B cell (primary cell): ENCODE results near the gene EIF3D. TPM values are rescaled to one million over a fixed set of nuclear protein-coding genes. Genes with fewer than 3 reads are reported as not detected.

Experiments used
- ATAC-seq: fragments of 200-7000 bp; cut with Tn5 transposase; one replicate; pipeline ENCODE4 v1.10.0; 2021; ENCODE audit warnings: low read depth, mild to moderate bottlenecking, moderate number of reproducible peaks, moderate library complexity
- CTCF ChIA-PET: fragments of 350-600 bp; sonication (Branson Sonifier 250); formaldehyde crosslinking; loops from one replicate; lab custom pipeline; 2021; ENCODE audit warnings: antibody characterized with exemption, inconsistent platforms; lab: Charles Lee
- POLR2A ChIA-PET: fragments of 350-600 bp; sonication (Branson Sonifier 250); formaldehyde crosslinking; loops from one replicate; lab custom pipeline; 2021; ENCODE audit warnings: antibody characterized with exemption; lab: Charles Lee
- DNase-seq: peaks from one replicate; pipeline ENCODE4 v3.0.0; 2013
- H2AFZ ChIP-seq: 2 replicates; pipeline ENCODE4 v1.6.1; 2012; ENCODE audit warnings: mild to moderate bottlenecking, low read depth, low read length; ENCODE audit not compliant: insufficient read depth, poor library complexity, severe bottlenecking
- H3K27ac ChIP-seq, 2 donors: 1 replicate in 1 of 2; 2 replicates in 1 of 2; pipeline ENCODE4 v1.5.1; 2012 to 2013; ENCODE audit warnings: low read length in 2 of 2, mild to moderate bottlenecking in 2 of 2, moderate library complexity in 1 of 2
- H3K27me3 ChIP-seq, 4 experiments: fragments of 200-600 bp in 1 of 4; sonication (generic) in 1 of 4; replicated peaks in 1 of 4; 1 replicate in 2 of 4; 2 replicates in 2 of 4; pipeline versions ENCODE4 v1.6.1 to v1.7.0; 2013 to 2016; ENCODE audit warnings: low read length in 3 of 4, mild to moderate bottlenecking in 2 of 4, mixed read lengths in 1 of 4, moderate library complexity in 1 of 4; ENCODE audit not compliant: insufficient read depth in 4 of 4, control insufficient read depth in 3 of 4; ENCODE audit errors: control extremely low read depth in 1 of 4
- H3K36me3 ChIP-seq, 2 experiments: replicated peaks in 1 of 2; 1 replicate in 1 of 2; 2 replicates in 1 of 2; pipeline versions ENCODE4 v1.6.1 to v1.7.1; 2013; ENCODE audit warnings: low read length in 1 of 2; ENCODE audit not compliant: insufficient read depth in 2 of 2, control insufficient read depth in 1 of 2; ENCODE audit errors: control extremely low read depth in 1 of 2, extremely low read depth in 1 of 2
- H3K4me1 ChIP-seq, 2 donors: fragments of 200-600 bp in 1 of 2; sonication (generic) in 1 of 2; 1 replicate in 1 of 2; 2 replicates in 1 of 2; pipeline versions ENCODE4 v1.5.1 to v1.6.1; 2013 to 2017; ENCODE audit warnings: low read length in 2 of 2; ENCODE audit not compliant: control insufficient read depth in 2 of 2, insufficient read depth in 2 of 2
- H3K4me2 ChIP-seq: replicated peaks from 2 replicates; pipeline ENCODE3; 2012; ENCODE audit warnings: mild to moderate bottlenecking, low read depth, low read length; ENCODE audit not compliant: poor library complexity, severe bottlenecking
- H3K4me3 ChIP-seq, 5 experiments: fragments of 200-600 bp in 1 of 5; sonication (generic) in 1 of 5; 1 replicate in 3 of 5; 2 replicates in 2 of 5; pipeline versions ENCODE4 v1.5.1 to v1.7.0; 2011 to 2016; ENCODE audit warnings: low read length in 4 of 5, mild to moderate bottlenecking in 4 of 5, low read depth in 2 of 5, control low read depth in 1 of 5, moderate library complexity in 1 of 5; ENCODE audit not compliant: insufficient read depth in 1 of 5; ENCODE audit errors: control extremely low read depth in 1 of 5, extremely low read depth in 1 of 5
- H3K79me2 ChIP-seq: fragments of 200-600 bp; sonication (generic); one replicate; pipeline ENCODE4 v1.6.0; 2016; ENCODE audit warnings: low read length; ENCODE audit not compliant: control insufficient read depth, insufficient read depth
- H3K9ac ChIP-seq: fragments of 200-600 bp; sonication (generic); 2 replicates; pipeline ENCODE4 v1.6.1; 2017; ENCODE audit warnings: mild to moderate bottlenecking, low read length, moderate library complexity
- H3K9me3 ChIP-seq, 3 donors: one replicate each; pipeline versions ENCODE4 v1.6.1 to v1.7.1; 2013; ENCODE audit warnings: low read length in 2 of 3; ENCODE audit not compliant: control insufficient read depth in 2 of 3, insufficient read depth in 1 of 3; ENCODE audit errors: control extremely low read depth in 1 of 3
- H4K20me1 ChIP-seq: 2 replicates; pipeline ENCODE4 v1.6.0; 2012; ENCODE audit warnings: mild to moderate bottlenecking, low read length; ENCODE audit not compliant: insufficient read depth, control insufficient read depth, poor library complexity, severe bottlenecking
- H3K27ac Mint-ChIP-seq: one replicate; pipeline ENCODE4 v1.8.0; 2021; ENCODE audit warnings: mixed read lengths
- H3K27me3 Mint-ChIP-seq: one replicate; pipeline ENCODE4 v1.8.0; 2021; ENCODE audit warnings: mixed read lengths
- H3K4me1 Mint-ChIP-seq: one replicate; pipeline ENCODE4 v1.8.0; 2021; ENCODE audit warnings: mixed read lengths
- H3K4me3 Mint-ChIP-seq: one replicate; pipeline ENCODE4 v1.8.0; 2021; ENCODE audit warnings: mixed read lengths
- H3K9me3 Mint-ChIP-seq: one replicate; pipeline ENCODE4 v1.8.0; 2022; ENCODE audit warnings: mixed read lengths; ENCODE audit not compliant: insufficient read depth
- EZH2 ChIP-seq: IDR thresholded peaks from 2 replicates; pipeline ENCODE4 v1.6.1; 2012; ENCODE audit warnings: borderline replicate concordance, low read depth, mild to moderate bottlenecking, moderate library complexity, low read length; ENCODE audit not compliant: insufficient read depth, poor library complexity, severe bottlenecking
- WGBS: methylation state at CpG from one replicate; pipeline ENCODE4 v1.1.5; 2013; ENCODE audit warnings: missing lambda C conversion rate; ENCODE audit not compliant: insufficient coverage; 5-methylcytosine and 5-hydroxymethylcytosine counted together
- intact Hi-C: fragments of 100-400 bp; cut with micrococcal nuclease; formaldehyde crosslinking; loops from one replicate; pipeline ENCODE4 v1.10.0; 2022
- polyA plus RNA-seq: library from polyadenylated mRNA; depleted of rRNA; stranded (reverse); fragments of >200 nt; gene quantifications from 2 replicates; pipeline ENCODE4 v1.2.3, GENCODE V29; 2012
- total RNA-seq, 2 donors: library from RNA; stranded (reverse); fragments of 120-200 nt in 1 of 2; gene quantifications; 1 replicate in 1 of 2; 2 replicates in 1 of 2; pipeline versions ENCODE4 v1.2.3 to v1.2.4, GENCODE V29; 2013 to 2022
- TF ChIP-seq, protein P1 (sequence below): fragments of 200-600 bp; IDR thresholded peaks from one replicate; pipeline ENCODE4 v1.8.0; 2022; ENCODE audit warnings: antibody characterized with exemption, mild to moderate bottlenecking

The EIF3D gene
- total and polyA plus RNA-seq, 2 donors (not counting 1 experiment from before 2014, with no cell fraction given), result 274 to 324 TPM

DNA sequence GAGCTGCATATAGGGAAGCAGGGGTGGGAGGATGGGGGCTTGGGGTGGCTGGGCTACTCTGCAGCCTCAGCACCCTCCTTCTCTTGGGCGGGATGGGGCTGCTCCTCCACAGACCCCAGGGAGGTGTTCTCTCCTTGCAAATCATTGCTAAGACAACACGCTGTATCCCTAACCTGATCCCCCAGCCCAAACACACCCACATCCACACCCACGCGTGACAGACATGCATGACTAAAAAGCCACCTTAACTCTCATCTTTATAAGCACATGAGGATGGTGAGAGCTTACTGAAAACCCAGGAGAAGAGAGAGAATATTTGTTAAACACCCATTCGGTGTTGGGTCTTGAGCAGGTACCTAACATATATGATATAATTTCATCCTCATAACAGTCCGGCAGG lies 39.9 kb upstream of the EIF3D start:
- H3K27ac ChIP-seq, result no peak overlapping the region
- H3K4me1 Mint-ChIP-seq, result peaks cover 1% of the 10 kb centered on the region
- ChIA-PET POLR2A (interaction anchor here (0.6 kb wide), 1 partner anchor 39 kb away, joined by 4 read pairs; no protein-coding TSS in a partner anchor), CTCF (interaction anchor here (1.3 kb wide), 1 partner anchor 16 kb away, joined by 4 read pairs; no protein-coding TSS in a partner anchor)
- H3K9me3 Mint-ChIP-seq, result no peaks in the 10 kb centered on the region
- H3K27me3 ChIP-seq, result peaks cover 0 to 4% (median 0%) of the 10 kb centered on the region in 4 experiments
- H3K4me2 ChIP-seq, result no peak overlapping the region
- H4K20me1 ChIP-seq, result no peaks in the 10 kb centered on the region
- H3K36me3 ChIP-seq, result no peaks in the 10 kb centered on the region
- DNase-seq, result no peak
- ATAC-seq, result no peak
- H3K9ac ChIP-seq, result no peak overlapping the region
- TF ChIP-seq, protein P1, sequence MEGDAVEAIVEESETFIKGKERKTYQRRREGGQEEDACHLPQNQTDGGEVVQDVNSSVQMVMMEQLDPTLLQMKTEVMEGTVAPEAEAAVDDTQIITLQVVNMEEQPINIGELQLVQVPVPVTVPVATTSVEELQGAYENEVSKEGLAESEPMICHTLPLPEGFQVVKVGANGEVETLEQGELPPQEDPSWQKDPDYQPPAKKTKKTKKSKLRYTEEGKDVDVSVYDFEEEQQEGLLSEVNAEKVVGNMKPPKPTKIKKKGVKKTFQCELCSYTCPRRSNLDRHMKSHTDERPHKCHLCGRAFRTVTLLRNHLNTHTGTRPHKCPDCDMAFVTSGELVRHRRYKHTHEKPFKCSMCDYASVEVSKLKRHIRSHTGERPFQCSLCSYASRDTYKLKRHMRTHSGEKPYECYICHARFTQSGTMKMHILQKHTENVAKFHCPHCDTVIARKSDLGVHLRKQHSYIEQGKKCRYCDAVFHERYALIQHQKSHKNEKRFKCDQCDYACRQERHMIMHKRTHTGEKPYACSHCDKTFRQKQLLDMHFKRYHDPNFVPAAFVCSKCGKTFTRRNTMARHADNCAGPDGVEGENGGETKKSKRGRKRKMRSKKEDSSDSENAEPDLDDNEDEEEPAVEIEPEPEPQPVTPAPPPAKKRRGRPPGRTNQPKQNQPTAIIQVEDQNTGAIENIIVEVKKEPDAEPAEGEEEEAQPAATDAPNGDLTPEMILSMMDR, result no peak
- TF ChIP-seq EZH2, result no peak
- no peaks in the 10 kb centered on the region for H3K79me2 ChIP-seq
- intact Hi-C loops, result no loop called here
- no peak overlapping the region for H3K4me3 ChIP-seq
- no peak overlapping the region for H2AFZ ChIP-seq
- no peaks in the 10 kb centered on the region for H3K4me1 ChIP-seq
- H3K27ac Mint-ChIP-seq, result no peak overlapping the region
- H3K27me3 Mint-ChIP-seq, result peaks cover 20% of the 10 kb centered on the region
- peaks cover 0 to 7% (median 0%) of the 10 kb centered on the region in 3 donors for H3K9me3 ChIP-seq
- WGBS, result 100% methylated on average over 1 of the region's 6 CpGs
- no peak overlapping the region for H3K4me3 Mint-ChIP-seq

DNA sequence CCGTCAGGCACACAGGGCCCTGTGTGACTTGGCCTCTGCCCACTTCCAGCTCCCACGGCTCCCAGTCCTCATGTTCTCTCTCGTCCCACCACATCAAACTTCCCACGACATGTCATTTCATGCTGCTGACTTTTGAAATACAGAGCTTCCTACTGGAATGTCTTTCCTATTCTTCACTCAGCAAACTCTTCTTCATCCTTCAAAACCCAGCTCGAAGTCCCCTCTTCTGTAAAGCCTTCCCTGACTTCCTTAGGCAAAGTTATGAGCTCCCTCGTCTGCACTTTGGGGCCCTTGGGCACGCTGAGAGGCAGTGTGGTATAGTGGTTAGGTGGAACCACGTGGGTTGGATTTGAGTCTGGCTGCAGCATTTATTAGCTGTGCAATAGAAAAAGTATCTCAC lies 37.8 kb upstream of the EIF3D start:
- H2AFZ ChIP-seq, result no peak overlapping the region
- peaks cover 0 to 10% (median 0%) of the 10 kb centered on the region in 3 donors for H3K9me3 ChIP-seq
- no peak for ATAC-seq
- TF ChIP-seq, protein P1, result no peak
- no peak for TF ChIP-seq EZH2
- H3K4me1 Mint-ChIP-seq, result peaks cover 10% of the 10 kb centered on the region
- 84% methylated on average over 7 of the region's 8 CpGs for WGBS
- no peaks in the 10 kb centered on the region for H4K20me1 ChIP-seq
- H3K4me1 ChIP-seq, result peaks cover 6% of the 10 kb centered on the region in 2 donors
- peaks cover 30% of the 10 kb centered on the region for H3K27me3 Mint-ChIP-seq
- ChIA-PET POLR2A (no interaction called here), CTCF (no interaction called here)
- H3K9me3 Mint-ChIP-seq, result no peaks in the 10 kb centered on the region
- no peak overlapping the region for H3K4me3 ChIP-seq
- no peak overlapping the region for H3K4me3 Mint-ChIP-seq
- H3K27me3 ChIP-seq, result peaks cover 0 to 11% (median 0%) of the 10 kb centered on the region in 4 experiments
- intact Hi-C loops, result no loop called here
- H3K9ac ChIP-seq, result no peak overlapping the region
- H3K27ac ChIP-seq, result no peak overlapping the region
- no peaks in the 10 kb centered on the region for H3K79me2 ChIP-seq
- H3K27ac Mint-ChIP-seq, result no peak overlapping the region
- DNase-seq, result no peak
- no peak overlapping the region for H3K4me2 ChIP-seq
- no peaks in the 10 kb centered on the region for H3K36me3 ChIP-seq
